HEK293 (cell line): Measurements from ENCODE around the gene POC1B.
A peak's percentile ranks its signal among the peaks of the same experiment; 100 is the strongest.

Experiments
- CTCF ChIA-PET: fragments of 350-600 bp; formaldehyde crosslinking; extraction: SDS; loops from one replicate; lab custom pipeline; 2021; ENCODE audit warnings: antibody characterized with exemption; lab: Yijun Ruan, JAX
- POLR2A ChIA-PET: fragments of 300-600 bp; formaldehyde crosslinking; extraction: SDS; loops from one replicate; lab custom pipeline; 2020; ENCODE audit warnings: antibody characterized with exemption, inconsistent platforms; lab: Yijun Ruan, JAX
- H3K27ac ChIP-seq: fragments of 200-500 bp; sonication (Bioruptor generic); 2 replicates; pipeline ENCODE4 v1.5.1; 2014; ENCODE audit warnings: low read depth, low read length, control low read depth, inconsistent platforms; ENCODE audit errors: extremely low read depth
- H3K36me3 ChIP-seq, 2 experiments: fragments of 200-500 bp in 1 of 2; sonication (Bioruptor generic) in 1 of 2; 1 replicate in 1 of 2; 2 replicates in 1 of 2; pipeline ENCODE4 v1.5.1; 2014 to 2017; ENCODE audit warnings: inconsistent platforms in 2 of 2, low read length in 2 of 2; ENCODE audit not compliant: control insufficient read depth in 2 of 2, insufficient read depth in 1 of 2
- H3K4me1 ChIP-seq: fragments of 200-500 bp; sonication (Bioruptor generic); 2 replicates; pipeline ENCODE4 v1.5.1; 2014; ENCODE audit warnings: mild to moderate bottlenecking, low read length, inconsistent platforms; ENCODE audit not compliant: control insufficient read depth, insufficient read depth
- H3K4me3 ChIP-seq: 2 replicates; pipeline ENCODE4 v1.5.1; 2011; ENCODE audit warnings: low read depth, mild to moderate bottlenecking, control low read depth, low read length, moderate library complexity
- H3K9me3 ChIP-seq: fragments of 200-500 bp; sonication (Bioruptor generic); 2 replicates; pipeline ENCODE4 v1.5.1; 2014; ENCODE audit warnings: low read depth, low read length, inconsistent platforms; ENCODE audit not compliant: control insufficient read depth, insufficient read depth
- ATF2 ChIP-seq: fragments of 450-650 bp; formaldehyde crosslinking; IDR thresholded peaks from 2 replicates; pipeline ENCODE4 v1.5.1; 2016; ENCODE audit warnings: missing biosample characterization, missing genetic modification characterization, low read depth
- BCL6B ChIP-seq: fragments of 450-650 bp; formaldehyde crosslinking; IDR thresholded peaks from 2 replicates; pipeline ENCODE4 v1.5.1; 2017; ENCODE audit warnings: missing biosample characterization, missing genetic modification characterization
- FEZF1 ChIP-seq: fragments of 450-650 bp; formaldehyde crosslinking; IDR thresholded peaks from 2 replicates; pipeline ENCODE4 v1.5.1; 2016; ENCODE audit warnings: missing biosample characterization, missing genetic modification characterization
- ZBTB49 ChIP-seq: fragments of 450-650 bp; formaldehyde crosslinking; IDR thresholded peaks from 2 replicates; pipeline ENCODE4 v1.5.1; 2016; ENCODE audit warnings: missing biosample characterization, missing genetic modification characterization, low read depth
- ZBTB7A ChIP-seq: fragments of 450-650 bp; formaldehyde crosslinking; IDR thresholded peaks from 2 replicates; pipeline ENCODE4 v1.5.1; 2016; ENCODE audit warnings: low read depth, missing biosample characterization, missing genetic modification characterization
- ZNF202 ChIP-seq: fragments of 450-650 bp; formaldehyde crosslinking; IDR thresholded peaks from 2 replicates; pipeline ENCODE4 v1.5.1; 2016; ENCODE audit warnings: missing biosample characterization, missing genetic modification characterization, borderline replicate concordance
- ZNF266 ChIP-seq: fragments of 450-650 bp; formaldehyde crosslinking; IDR thresholded peaks from 2 replicates; pipeline ENCODE4 v1.5.1; 2016; ENCODE audit warnings: missing biosample characterization, missing genetic modification characterization, low read depth
- ZNF302 ChIP-seq: fragments of 450-650 bp; formaldehyde crosslinking; IDR thresholded peaks from 2 replicates; pipeline ENCODE4 v1.5.1; 2016; ENCODE audit warnings: missing biosample characterization, missing genetic modification characterization, low read depth
- ZNF324 ChIP-seq: fragments of 450-650 bp; formaldehyde crosslinking; IDR thresholded peaks from 2 replicates; pipeline ENCODE4 v1.5.1; 2016; ENCODE audit warnings: missing biosample characterization, missing genetic modification characterization
- ZNF354C ChIP-seq: fragments of 450-650 bp; formaldehyde crosslinking; IDR thresholded peaks from 2 replicates; pipeline ENCODE4 v1.5.1; 2016; ENCODE audit warnings: missing biosample characterization, missing genetic modification characterization, low read depth, borderline replicate concordance
- ZNF366 ChIP-seq: fragments of 450-650 bp; formaldehyde crosslinking; conservative IDR thresholded peaks from 2 replicates; pipeline ENCODE4 v1.5.1; 2016; ENCODE audit warnings: missing biosample characterization, missing genetic modification characterization
- ZNF37A ChIP-seq: fragments of 450-650 bp; IDR thresholded peaks from 2 replicates; pipeline ENCODE4 v1.5.1; 2018; ENCODE audit warnings: missing biosample characterization, missing genetic modification characterization
- ZNF391 ChIP-seq: fragments of 450-650 bp; formaldehyde crosslinking; IDR thresholded peaks from 2 replicates; pipeline ENCODE4 v1.5.1; 2016; ENCODE audit warnings: low read depth, missing biosample characterization, missing genetic modification characterization, borderline replicate concordance
- ZNF449 ChIP-seq: fragments of 450-650 bp; formaldehyde crosslinking; IDR thresholded peaks from 2 replicates; pipeline ENCODE4 v1.5.1; 2017; ENCODE audit warnings: missing biosample characterization, mild to moderate bottlenecking, missing genetic modification characterization, moderate library complexity
- ZNF548 ChIP-seq: fragments of 450-650 bp; formaldehyde crosslinking; IDR thresholded peaks from 2 replicates; pipeline ENCODE4 v1.5.1; 2016; ENCODE audit warnings: missing biosample characterization, missing genetic modification characterization
- ZNF549 ChIP-seq: fragments of 450-650 bp; IDR thresholded peaks from 2 replicates; pipeline ENCODE4 v1.5.1; 2018; ENCODE audit warnings: missing biosample characterization, missing genetic modification characterization, mild to moderate bottlenecking, inconsistent platforms, moderate library complexity
- ZNF645 ChIP-seq: fragments of 450-650 bp; formaldehyde crosslinking; IDR thresholded peaks from 2 replicates; pipeline ENCODE4; 2016; ENCODE audit warnings: missing biosample characterization, missing genetic modification characterization
- ZNF837 ChIP-seq: fragments of 450-650 bp; formaldehyde crosslinking; IDR thresholded peaks from 2 replicates; pipeline ENCODE4 v1.5.1; 2016; ENCODE audit warnings: missing biosample characterization, missing genetic modification characterization
- ZSCAN16 ChIP-seq: fragments of 450-650 bp; formaldehyde crosslinking; IDR thresholded peaks from 2 replicates; pipeline ENCODE4 v1.5.1; 2016; ENCODE audit warnings: missing biosample characterization, missing genetic modification characterization
- ZSCAN5A ChIP-seq: fragments of 450-650 bp; formaldehyde crosslinking; IDR thresholded peaks from 2 replicates; pipeline ENCODE4 v1.5.1; 2016; ENCODE audit warnings: missing biosample characterization, missing genetic modification characterization
- ZXDB ChIP-seq: fragments of 450-650 bp; formaldehyde crosslinking; IDR thresholded peaks from 2 replicates; pipeline ENCODE4 v1.5.1; 2016; ENCODE audit warnings: missing biosample characterization, missing genetic modification characterization

Gene POC1B

GRCh38 chr12:89448951-89449371 lies 76.9 kb downstream of the POC1B start:
- no peak for TF ChIP-seq ZNF549
- TF ChIP-seq ZNF202 (tag by site-specific recombination), result no peak
- no peak for TF ChIP-seq ZNF548 (tag by site-specific recombination)
- no peak for TF ChIP-seq ZBTB49
- Histone ChIP-seq H3K4me3 (no peak overlapping the region), H3K27ac (no peak overlapping the region), H3K9me3 (no peaks in the 10 kb centered on the region), H3K4me1 (peaks cover 23% of the 10 kb centered on the region), H3K36me3 (no peaks in the 10 kb centered on the region)
- ChIA-PET CTCF (interaction anchor here (1.0 kb wide), 1 partner anchor 10 kb away, joined by 4 read pairs; no protein-coding TSS in a partner anchor), POLR2A (no interaction called here)

GRCh38 chr12:89448526-89448925 lies 77.3 kb downstream of the POC1B start:
- Histone ChIP-seq H3K4me3 (no peak overlapping the region), H3K4me1 (peaks cover 19% of the 10 kb centered on the region; the same call in 1 of the 2 replicates), H3K27ac (no peak overlapping the region), H3K36me3 (no peaks in the 10 kb centered on the region), H3K9me3 (no peaks in the 10 kb centered on the region)
- ChIA-PET CTCF (interaction anchor here (1.0 kb wide), 1 partner anchor 10 kb away, joined by 4 read pairs; no protein-coding TSS in a partner anchor), POLR2A (no interaction called here)
- TF ChIP-seq ATF2 (tag by site-specific recombination) (0 out of 2 replicates have a peak, but pooled peaks have one; percentile 19), ZNF391 (tag by site-specific recombination) (no peak), ZNF37A (no peak), ZNF366 (tag by site-specific recombination) (no peak)

- Histone ChIP-seq H3K27ac (no peak overlapping the region), H3K36me3 (no peaks in the 10 kb centered on the region; a peak in 1 of 3 replicates), H3K9me3 (no peaks in the 10 kb centered on the region), H3K4me3 (no peak overlapping the region), H3K4me1 (no peaks in the 10 kb centered on the region)
- ChIA-PET CTCF (no interaction called here), POLR2A (no interaction called here)
- TF ChIP-seq FEZF1 (tag by site-specific recombination) (no peak), ZNF324 (tag by site-specific recombination) (no peak), ZNF645 (tag by site-specific recombination) (no peak), BCL6B (no peak), ZXDB (tag by site-specific recombination) (no peak), ZNF302 (tag by site-specific recombination) (no peak), ZNF354C (tag by site-specific recombination) (no peak), ZNF449 (no peak), ZNF202 (tag by site-specific recombination) (no peak), ZBTB7A (tag by site-specific recombination) (no peak), ZSCAN5A (tag by site-specific recombination) (no peak), ZNF266 (no peak), ZNF837 (tag by site-specific recombination) (no peak), ZSCAN16 (tag by site-specific recombination) (no peak)
Measured at GRCh38 chr12:89439941-89440340, 85.9 kb downstream of the POC1B start.
